ENCODE data around the gene UGT1A10.

UGT1A10 gene

GRCh38 chr2:233706720-233707119, 70.5 kb downstream of the UGT1A10 start:
- TF ChIP-seq ZFX (IDR thresholded peaks at IDR 0.05; ENCODE audit: borderline replicate concordance) (no peak), CTCF (IDR thresholded peaks at IDR 0.05) (no peak)
- H3K27ac ChIP-seq: no peak overlapping the region

GRCh38 chr2:233707940-233708644, 71.8 kb downstream of the UGT1A10 start:
- TF ChIP-seq ZFX (IDR thresholded peaks at IDR 0.05; ENCODE audit: borderline replicate concordance) (no peak), CTCF (IDR thresholded peaks at IDR 0.05) (no peak)
- H3K27ac ChIP-seq: no peak overlapping the region

- TF ChIP-seq ZFX (IDR thresholded peaks at IDR 0.05; ENCODE audit: borderline replicate concordance) (no peak), CTCF (IDR thresholded peaks at IDR 0.05) (no peak)
- H3K27ac ChIP-seq: no peak overlapping the region
Observed at GRCh38 chr2:233708942-233709341, 72.7 kb downstream of the UGT1A10 start.

GRCh38 chr2:233711312-233712008, 75.2 kb downstream of the UGT1A10 start:
- TF ChIP-seq ZFX (IDR thresholded peaks at IDR 0.05; ENCODE audit: borderline replicate concordance): no peak
- peak; percentile 96 for TF ChIP-seq CTCF (IDR thresholded peaks at IDR 0.05)
- H3K27ac ChIP-seq: no peak overlapping the region

- TF ChIP-seq ZFX (IDR thresholded peaks at IDR 0.05; ENCODE audit: borderline replicate concordance) (no peak), CTCF (IDR thresholded peaks at IDR 0.05) (no peak)
- no peak within 1 kb of the TSS for H3K27ac ChIP-seq
Observed at GRCh38 chr2:233712611-233713261, 76.5 kb downstream of the UGT1A10 start, which contains the start of gene UGT1A5. TSS of gene UGT1A5 (plus strand) at chr2:233712907. CDS start at chr2:233712992, 85 bp downstream.

GRCh38 chr2:233713262-233713615, 77.0 kb downstream of the UGT1A10 start:
- TF ChIP-seq CTCF (IDR thresholded peaks at IDR 0.05): no peak
- no peak for TF ChIP-seq ZFX (IDR thresholded peaks at IDR 0.05; ENCODE audit: borderline replicate concordance)

GRCh38 chr2:233714121-233714520, 77.9 kb downstream of the UGT1A10 start:
- TF ChIP-seq CTCF (IDR thresholded peaks at IDR 0.05): no peak
- TF ChIP-seq ZFX (IDR thresholded peaks at IDR 0.05; ENCODE audit: borderline replicate concordance): no peak
- H3K27ac ChIP-seq: no peak overlapping the region

More at GRCh38 chr2:233713262-233713615, 77.0 kb downstream of the UGT1A10 start:
- H3K27ac ChIP-seq: no peak overlapping the region
